ENCODE measurements around the gene COL9A2.
A peak's percentile ranks its signal among the peaks of the same experiment; 100 is the strongest.
"Not testable (repeated sequence)": the region's sequence is repeated elsewhere in the genome, so short reads cannot be mapped to it uniquely, and the experiment has no call there.

Gene COL9A2

GRCh38 chr1:40316595-40317393, at the start of gene COL9A2:
Gene COL9A2, minus strand, starts transcription at chr1:40317286. Its CDS starts 89 bp downstream, at chr1:40317197.
- DNase-seq (ENCODE audit: low read depth), result no peak
- H3K4me3 ChIP-seq (ENCODE audit: low read depth, low read length), result peak within 1 kb of the TSS; percentile 31

- no peak overlapping the region for H3K4me3 ChIP-seq (ENCODE audit: low read depth, low read length)
- DNase-seq (ENCODE audit: low read depth), result no peak
These were observed 46.6 kb upstream of the COL9A2 start for GRCh38 chr1:40363721-40364120.

GRCh38 chr1:40362699-40363098, 45.6 kb upstream of the COL9A2 start:
- DNase-seq (ENCODE audit: low read depth), result peak; percentile 41
- no peak overlapping the region for H3K4me3 ChIP-seq (ENCODE audit: low read depth, low read length)

GRCh38 chr1:40362199-40362598, 45.1 kb upstream of the COL9A2 start:
- no peak for DNase-seq (ENCODE audit: low read depth)
- no peak overlapping the region for H3K4me3 ChIP-seq (ENCODE audit: low read depth, low read length)

GRCh38 chr1:40361637-40362036, 44.6 kb upstream of the COL9A2 start:
- no peak for DNase-seq (ENCODE audit: low read depth)
- H3K4me3 ChIP-seq (ENCODE audit: low read depth, low read length), result no peak overlapping the region

GRCh38 chr1:40361201-40361600, 44.1 kb upstream of the COL9A2 start:
- DNase-seq (ENCODE audit: low read depth), result no peak
- no peak overlapping the region for H3K4me3 ChIP-seq (ENCODE audit: low read depth, low read length)

GRCh38 chr1:40360631-40361030, 43.5 kb upstream of the COL9A2 start:
- no peak overlapping the region for H3K4me3 ChIP-seq (ENCODE audit: low read depth, low read length)
- DNase-seq (ENCODE audit: low read depth), result no peak

- DNase-seq (ENCODE audit: low read depth), result no peak
- H3K4me3 ChIP-seq (ENCODE audit: low read depth, low read length), result no peak overlapping the region
These were observed 40.5 kb upstream of the COL9A2 start for GRCh38 chr1:40357625-40358024.

GRCh38 chr1:40353082-40353481, 36.0 kb upstream of the COL9A2 start:
- H3K4me3 ChIP-seq (ENCODE audit: low read depth, low read length), result no peak overlapping the region
- DNase-seq (ENCODE audit: low read depth), result no peak

GRCh38 chr1:40352126-40352525, 35.0 kb upstream of the COL9A2 start:
- DNase-seq (ENCODE audit: low read depth), result no peak
- no peak overlapping the region for H3K4me3 ChIP-seq (ENCODE audit: low read depth, low read length)

GRCh38 chr1:40351124-40351523, 34.0 kb upstream of the COL9A2 start:
- no peak for DNase-seq (ENCODE audit: low read depth)
- H3K4me3 ChIP-seq (ENCODE audit: low read depth, low read length), result no peak overlapping the region

GRCh38 chr1:40350391-40350790, 33.3 kb upstream of the COL9A2 start:
- no peak for DNase-seq (ENCODE audit: low read depth)
- no peak overlapping the region for H3K4me3 ChIP-seq (ENCODE audit: low read depth, low read length)

GRCh38 chr1:40344597-40344996, 27.5 kb upstream of the COL9A2 start:
- DNase-seq (ENCODE audit: low read depth), result peak; percentile 31
- H3K4me3 ChIP-seq (ENCODE audit: low read depth, low read length), result no peak overlapping the region

- not testable (repeated sequence) for DNase-seq (ENCODE audit: low read depth); H3K4me3 ChIP-seq (ENCODE audit: low read depth, low read length)
These were observed 25.3 kb upstream of the COL9A2 start for GRCh38 chr1:40342381-40342717.

- H3K4me3 ChIP-seq (ENCODE audit: low read depth, low read length), result no peak overlapping the region
- no peak for DNase-seq (ENCODE audit: low read depth)
These were observed 24.6 kb upstream of the COL9A2 start for GRCh38 chr1:40341491-40342380.

GRCh38 chr1:40339420-40340323, 22.6 kb upstream of the COL9A2 start:
- H3K4me3 ChIP-seq (ENCODE audit: low read depth, low read length), result no peak overlapping the region
- DNase-seq (ENCODE audit: low read depth), result no peak

GRCh38 chr1:40338745-40339419, 21.8 kb upstream of the COL9A2 start:
- H3K4me3 ChIP-seq (ENCODE audit: low read depth, low read length), result no peak overlapping the region
- DNase-seq (ENCODE audit: low read depth), result peak; percentile 24

- H3K4me3 ChIP-seq (ENCODE audit: low read depth, low read length), result no peak overlapping the region
- no peak for DNase-seq (ENCODE audit: low read depth)
These were observed 20.4 kb upstream of the COL9A2 start for GRCh38 chr1:40337443-40337842.

GRCh38 chr1:40332695-40333094, 15.6 kb upstream of the COL9A2 start:
- no peak for DNase-seq (ENCODE audit: low read depth)
- H3K4me3 ChIP-seq (ENCODE audit: low read depth, low read length), result no peak overlapping the region

All from skeletal muscle cell (primary cell).